Measurements from ENCODE around the gene FRY.

GRCh38 chr13:32073180-32073864 is 41.7 kb downstream of the FRY start:
- TF ChIP-seq CTCF (IDR thresholded peaks at IDR 0.05) (no peak), POLR2A (IDR thresholded peaks at IDR 0.05) (no peak)

All from Peyer's patch (tissue), 4 donors.